CD8-positive, alpha-beta memory T cell (primary cell): ENCODE results near the gene HTR6. TPM values are rescaled to one million over a fixed set of nuclear protein-coding genes. Genes with fewer than 3 reads are reported as not detected.

ENCODE experiments used
- CTCF ChIA-PET: fragments of 350-600 bp; sonication (Branson Sonifier 250); formaldehyde crosslinking; loops from one replicate; lab custom pipeline; 2021; ENCODE audit warnings: antibody characterized with exemption; lab: Charles Lee
- POLR2A ChIA-PET: fragments of 350-600 bp; sonication (Branson Sonifier 250); formaldehyde crosslinking; loops from one replicate; lab custom pipeline; 2021; ENCODE audit warnings: antibody characterized with exemption; lab: Charles Lee
- DNase-seq, 5 donors: peaks; one replicate each; pipeline versions ENCODE4 v3.0.0 to v3.0.0-alpha.2; 2020 to 2022; ENCODE audit warnings: mixed read lengths in 1 of 5
- H3K27ac ChIP-seq: one replicate; pipeline ENCODE4 v1.7.0; 2013; ENCODE audit warnings: low read depth, mild to moderate bottlenecking, low read length, moderate library complexity
- H3K27me3 ChIP-seq: 2 replicates; pipeline ENCODE4 v1.7.0; 2013; ENCODE audit warnings: low read length, mild to moderate bottlenecking; ENCODE audit not compliant: insufficient read depth, poor library complexity, severe bottlenecking
- H3K36me3 ChIP-seq: 2 replicates; pipeline ENCODE4 v1.7.0; 2013; ENCODE audit warnings: mild to moderate bottlenecking, low read length, moderate library complexity; ENCODE audit not compliant: insufficient read depth
- H3K4me1 ChIP-seq: 2 replicates; pipeline ENCODE4 v1.7.0; 2013; ENCODE audit warnings: mild to moderate bottlenecking, low read length, moderate library complexity; ENCODE audit not compliant: insufficient read depth
- H3K4me3 ChIP-seq: 2 replicates; pipeline ENCODE4 v1.7.0; 2013; ENCODE audit warnings: mild to moderate bottlenecking, low read length
- H3K9me3 ChIP-seq: 2 replicates; pipeline ENCODE4 v1.7.0; 2013; ENCODE audit warnings: mild to moderate bottlenecking, low read length
- H3K27ac Mint-ChIP-seq, 8 donors: one replicate each; pipeline ENCODE4 v1.8.0; 2020 to 2021; ENCODE audit warnings: mixed read lengths in 8 of 8, mild to moderate bottlenecking in 6 of 8, inconsistent platforms in 3 of 8, moderate library complexity in 3 of 8
- H3K27me3 Mint-ChIP-seq, 2 donors: one replicate each; pipeline ENCODE4 v1.8.0; 2020 to 2021; ENCODE audit warnings: mixed read lengths in 2 of 2, mild to moderate bottlenecking in 1 of 2, moderate library complexity in 1 of 2
- H3K36me3 Mint-ChIP-seq, 3 donors: one replicate each; pipeline ENCODE4 v1.8.0; 2020 to 2021; ENCODE audit warnings: mixed read lengths in 3 of 3, inconsistent platforms in 1 of 3, mild to moderate bottlenecking in 1 of 3
- H3K4me1 Mint-ChIP-seq, 3 donors: one replicate each; pipeline ENCODE4 v1.8.0; 2020 to 2021; ENCODE audit warnings: mixed read lengths in 3 of 3, inconsistent platforms in 1 of 3, mild to moderate bottlenecking in 1 of 3
- H3K4me3 Mint-ChIP-seq, 7 donors: one replicate each; pipeline ENCODE4 v1.8.0; 2020 to 2021; ENCODE audit warnings: mixed read lengths in 7 of 7, mild to moderate bottlenecking in 6 of 7, moderate library complexity in 4 of 7, inconsistent platforms in 2 of 7
- H3K9me3 Mint-ChIP-seq, 5 donors: one replicate each; pipeline ENCODE4 v1.8.0; 2020 to 2022; ENCODE audit warnings: mixed read lengths in 5 of 5, mild to moderate bottlenecking in 3 of 5, moderate library complexity in 2 of 5, inconsistent platforms in 1 of 5
- polyA plus RNA-seq: library from polyadenylated mRNA; unstranded; fragments of 300-500 nt; fragmentation: Illumina TruSeq; gene quantifications from one replicate; pipeline ENCODE4 v1.2.3, GENCODE V29; 2021
- total RNA-seq, 2 experiments: library from RNA; stranded (reverse); gene quantifications; one replicate each; pipeline ENCODE4 v1.2.3, GENCODE V29; 2021

The HTR6 gene
- total RNA-seq: not detected
- polyA plus RNA-seq: not detected

GRCh38 chr1:19664453-19665185, at the start of gene HTR6:
Gene HTR6 (plus strand): TSS chr1:19664875. CDS start chr1:19665754, 879 bp downstream.
- Histone ChIP-seq H3K4me1 (peaks cover 9% of the 10 kb centered on the region), H3K27ac (no peak within 1 kb of the TSS), H3K9me3 (no peaks in the 10 kb centered on the region), H3K27me3 (peaks cover 5% of the 10 kb centered on the region), H3K36me3 (no peaks in the 10 kb centered on the region), H3K4me3 (peak within 1 kb of the TSS; percentile 6)
- H3K4me3 Mint-ChIP-seq: peak within 1 kb of the TSS; percentile 65 to 92 (median 73)
- POLR2A ChIA-PET: no interaction called here
- H3K36me3 Mint-ChIP-seq: no peaks in the 10 kb centered on the region
- H3K27me3 Mint-ChIP-seq: peaks cover 24 to 43% of the 10 kb centered on the region in 2 donors
- CTCF ChIA-PET: interaction anchor here (9.6 kb wide), 1 partner anchor 42 kb away, joined by 168 read pairs; no protein-coding TSS in a partner anchor
- peak in 1 of 5 donors; percentile 21 for DNase-seq
- peaks cover 0 to 2% (median 0%) of the 10 kb centered on the region in 5 donors for H3K9me3 Mint-ChIP-seq
- peak within 1 kb of the TSS in 4 of 8 donors; percentile 13 to 56 (median 44) for H3K27ac Mint-ChIP-seq
- H3K4me1 Mint-ChIP-seq: peaks cover 12 to 39% (median 31%) of the 10 kb centered on the region in 3 donors

GRCh38 chr1:19615438-19615837, 49.2 kb upstream of the HTR6 start:
- no peaks in the 10 kb centered on the region for H3K36me3 ChIP-seq
- H3K4me1 Mint-ChIP-seq: peaks cover 14 to 37% (median 28%) of the 10 kb centered on the region in 3 donors
- CTCF ChIA-PET: no interaction called here
- H3K4me1 ChIP-seq: no peaks in the 10 kb centered on the region
- H3K27ac ChIP-seq: no peak overlapping the region
- H3K36me3 Mint-ChIP-seq: peaks cover 0 to 45% (median 9%) of the 10 kb centered on the region in 3 donors
- no peak overlapping the region for H3K4me3 ChIP-seq
- no peak for DNase-seq
- no peaks in the 10 kb centered on the region for H3K9me3 ChIP-seq
- H3K4me3 Mint-ChIP-seq: no peak overlapping the region
- no peaks in the 10 kb centered on the region for H3K27me3 ChIP-seq
- POLR2A ChIA-PET: no interaction called here
- peak overlapping the region in 4 of 8 donors; percentile 24 to 66 (median 46) for H3K27ac Mint-ChIP-seq
- no peaks in the 10 kb centered on the region for H3K9me3 Mint-ChIP-seq
- H3K27me3 Mint-ChIP-seq: no peaks in the 10 kb centered on the region

- H3K36me3 Mint-ChIP-seq: peaks cover 0 to 45% (median 9%) of the 10 kb centered on the region in 3 donors
- Histone ChIP-seq H3K36me3 (no peaks in the 10 kb centered on the region), H3K4me1 (no peaks in the 10 kb centered on the region), H3K9me3 (no peaks in the 10 kb centered on the region), H3K27ac (no peak overlapping the region), H3K4me3 (no peak overlapping the region), H3K27me3 (no peaks in the 10 kb centered on the region)
- no peak overlapping the region for H3K4me3 Mint-ChIP-seq
- ChIA-PET CTCF (interaction anchor here (1.4 kb wide), 1 partner anchor 37 kb away, joined by 4 read pairs; no protein-coding TSS in a partner anchor), POLR2A (no interaction called here)
- peak overlapping the region in 1 of 8 donors; percentile 69 for H3K27ac Mint-ChIP-seq
- no peak for DNase-seq
- H3K9me3 Mint-ChIP-seq: no peaks in the 10 kb centered on the region
- peaks cover 14 to 36% (median 27%) of the 10 kb centered on the region in 3 donors for H3K4me1 Mint-ChIP-seq
- H3K27me3 Mint-ChIP-seq: no peaks in the 10 kb centered on the region
These were observed 48.2 kb upstream of the HTR6 start for GRCh38 chr1:19616489-19616888.

GRCh38 chr1:19617376-19617775, 47.3 kb upstream of the HTR6 start:
- no peak overlapping the region for H3K27ac ChIP-seq
- no peak for DNase-seq
- H3K4me3 ChIP-seq: no peak overlapping the region
- H3K9me3 Mint-ChIP-seq: no peaks in the 10 kb centered on the region
- H3K27me3 ChIP-seq: no peaks in the 10 kb centered on the region
- H3K4me1 Mint-ChIP-seq: peaks cover 14 to 43% (median 27%) of the 10 kb centered on the region in 3 donors
- no peaks in the 10 kb centered on the region for H3K27me3 Mint-ChIP-seq
- no peaks in the 10 kb centered on the region for H3K9me3 ChIP-seq
- H3K4me1 ChIP-seq: no peaks in the 10 kb centered on the region
- POLR2A ChIA-PET: interaction anchor here (0.5 kb wide), 1 partner anchor 21 kb away, joined by 4 read pairs; a partner anchor contains a TSS
- H3K36me3 ChIP-seq: no peaks in the 10 kb centered on the region
- H3K36me3 Mint-ChIP-seq: peaks cover 0 to 48% (median 9%) of the 10 kb centered on the region in 3 donors
- CTCF ChIA-PET: interaction anchor here (0.9 to 1.4 kb wide), 4 partner anchors 12 to 43 kb away, joined by 3 to 4 read pairs (median 4); no protein-coding TSS in a partner anchor
- H3K27ac Mint-ChIP-seq: no peak overlapping the region
- no peak overlapping the region for H3K4me3 Mint-ChIP-seq

- no peak overlapping the region for H3K4me3 Mint-ChIP-seq
- H3K27me3 Mint-ChIP-seq: no peaks in the 10 kb centered on the region
- POLR2A ChIA-PET: no interaction called here
- Histone ChIP-seq H3K36me3 (peaks cover under 1% of the 10 kb centered on the region), H3K27ac (no peak overlapping the region), H3K9me3 (no peaks in the 10 kb centered on the region), H3K4me1 (no peaks in the 10 kb centered on the region), H3K27me3 (no peaks in the 10 kb centered on the region), H3K4me3 (no peak overlapping the region)
- DNase-seq: no peak
- CTCF ChIA-PET: interaction anchor here (1.2 to 1.4 kb wide), 2 partner anchors 13 to 42 kb away, joined by 3 to 4 read pairs; no protein-coding TSS in a partner anchor
- H3K9me3 Mint-ChIP-seq: no peaks in the 10 kb centered on the region
- H3K36me3 Mint-ChIP-seq: peaks cover 0 to 51% (median 11%) of the 10 kb centered on the region in 3 donors
- peaks cover 8 to 34% (median 19%) of the 10 kb centered on the region in 3 donors for H3K4me1 Mint-ChIP-seq
- no peak overlapping the region for H3K27ac Mint-ChIP-seq
These were observed 46.2 kb upstream of the HTR6 start for GRCh38 chr1:19618428-19618827.

- CTCF ChIA-PET: no interaction called here
- H3K4me1 Mint-ChIP-seq: peaks cover 8 to 29% (median 13%) of the 10 kb centered on the region in 3 donors
These were observed 44.8 kb upstream of the HTR6 start for GRCh38 chr1:19619697-19620384.

GRCh38 chr1:19620786-19621185, 43.9 kb upstream of the HTR6 start:
- Histone ChIP-seq H3K27ac (no peak overlapping the region), H3K27me3 (no peaks in the 10 kb centered on the region), H3K4me3 (no peak overlapping the region), H3K4me1 (no peaks in the 10 kb centered on the region), H3K9me3 (no peaks in the 10 kb centered on the region), H3K36me3 (peaks cover 21% of the 10 kb centered on the region)
- CTCF ChIA-PET: interaction anchor here (0.6 kb wide), 1 partner anchor 16 kb away, joined by 3 read pairs; no protein-coding TSS in a partner anchor
- peaks cover 0 to 55% (median 6%) of the 10 kb centered on the region in 3 donors for H3K36me3 Mint-ChIP-seq
- H3K9me3 Mint-ChIP-seq: no peaks in the 10 kb centered on the region
- H3K27ac Mint-ChIP-seq: peak overlapping the region in 1 of 8 donors; percentile 66
- no peak for DNase-seq
- POLR2A ChIA-PET: no interaction called here
- no peaks in the 10 kb centered on the region for H3K27me3 Mint-ChIP-seq
- no peak overlapping the region for H3K4me3 Mint-ChIP-seq
- H3K4me1 Mint-ChIP-seq: peaks cover 5 to 22% (median 9%) of the 10 kb centered on the region in 3 donors

More at GRCh38 chr1:19619697-19620384, 44.8 kb upstream of the HTR6 start:
- peaks cover 12% of the 10 kb centered on the region for H3K36me3 ChIP-seq
- peak overlapping the region in 2 of 8 donors; percentile 11 to 12 for H3K27ac Mint-ChIP-seq
- POLR2A ChIA-PET: no interaction called here
- H3K9me3 ChIP-seq: no peaks in the 10 kb centered on the region
- no peaks in the 10 kb centered on the region for H3K27me3 Mint-ChIP-seq
- H3K4me3 Mint-ChIP-seq: no peak overlapping the region
- H3K36me3 Mint-ChIP-seq: peaks cover 0 to 53% (median 12%) of the 10 kb centered on the region in 3 donors
- DNase-seq: no peak
- no peaks in the 10 kb centered on the region for H3K27me3 ChIP-seq
- H3K4me3 ChIP-seq: no peak overlapping the region
- H3K27ac ChIP-seq: no peak overlapping the region
- H3K9me3 Mint-ChIP-seq: no peaks in the 10 kb centered on the region
- no peaks in the 10 kb centered on the region for H3K4me1 ChIP-seq
